Heart left ventricle (tissue), 13 donors: ENCODE data around the gene FZD2.

Experiments
- CTCF ChIP-seq, 12 donors: fragments of 200-600 bp; sonication (generic) in 4 of 12; IDR thresholded peaks; one replicate each; pipeline versions ENCODE4 v1.5.0 to v1.8.0; 2018 to 2022; ENCODE audit warnings: antibody characterized with exemption in 12 of 12, mild to moderate bottlenecking in 5 of 12
- POLR2A ChIP-seq, 2 donors: fragments of 450-650 bp; IDR thresholded peaks; one replicate each; pipeline ENCODE4 v1.6.1; 2017; ENCODE audit warnings: antibody characterized with exemption in 2 of 2, mild to moderate bottlenecking in 2 of 2, moderate library complexity in 2 of 2
- donor health status: ischemic (EF 13 %, LVEDD 7.1; RV severe dilation, severe dysfunction).
- donor health status: DM: no; HTN: yes; CAD: no.
- donor health status: DM: no; HTN: no; CAD: no.
- donor health status: ischemic (EF 25% LVEDD 6.9; RV normal size, moderate dysfunction).
- donor health status: ischemic (EF 25% LVEDD 5.7; RV mildly dilated, moderate dysfunction).
- donor health status: ischemic (EF 35%, LVEDD 5.7; RV mildly dilated, moderate dysfunction).
- donor health status: nonischemic (EF 11% LVEDD 7.7; RV severe dilation, severe dysfunction).
- donor health status: DM: yes; HTN: yes; CAD: no.
- donor health status: PGD.
- donor health status: ischemic (EF 29% LVEDD 5.4; RV normal size, mild dysfunction).
- donor health status: nonischemic (EF 23%, LVEDD 6.1; RV moderate dilation, normal function).

GRCh38 chr17:44593156-44593555, 35.9 kb downstream of the FZD2 start:
- TF ChIP-seq CTCF (IDR thresholded peaks at IDR 0.05) (no peak), POLR2A (IDR thresholded peaks at IDR 0.05) (no peak)
